Upper lobe of left lung (tissue), 4 donors: Measurements from ENCODE around the gene SEMA3E.

Experiments used
- POLR2A ChIP-seq, 4 donors: fragments of 450-650 bp; IDR thresholded peaks; one replicate each; pipeline ENCODE4 v1.5.1; 2016 to 2017; ENCODE audit warnings: antibody characterized with exemption in 4 of 4, mild to moderate bottlenecking in 2 of 4
- TF ChIP-seq, protein P1 (sequence below), 6 experiments: fragments of 450-650 bp in 4 of 6; fragments of 200-600 bp in 2 of 6; sonication (generic) in 2 of 6; IDR thresholded peaks; one replicate each; pipeline ENCODE4 v1.5.1; 2016 to 2019; ENCODE audit warnings: antibody characterized with exemption in 6 of 6

DNA sequence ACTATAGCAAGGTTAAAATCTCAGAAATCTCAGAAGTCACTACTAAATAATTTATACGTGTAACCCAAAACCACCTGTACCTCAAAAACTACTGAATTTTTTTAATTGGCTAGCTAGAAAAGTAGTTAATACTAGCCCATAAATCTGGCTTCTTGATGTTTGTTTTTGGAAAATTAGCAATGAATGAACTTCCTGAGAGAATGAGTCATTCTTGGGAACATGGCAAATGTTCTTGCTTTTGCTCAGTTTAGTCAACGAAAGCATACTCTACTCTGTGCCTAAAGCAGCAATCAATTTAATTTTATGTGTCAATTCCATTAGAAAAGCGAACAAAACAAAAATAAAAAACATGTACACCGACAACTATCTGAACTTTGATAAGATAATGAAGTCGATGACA is 69.2 kb downstream of the SEMA3E start:
- TF ChIP-seq, protein P1, sequence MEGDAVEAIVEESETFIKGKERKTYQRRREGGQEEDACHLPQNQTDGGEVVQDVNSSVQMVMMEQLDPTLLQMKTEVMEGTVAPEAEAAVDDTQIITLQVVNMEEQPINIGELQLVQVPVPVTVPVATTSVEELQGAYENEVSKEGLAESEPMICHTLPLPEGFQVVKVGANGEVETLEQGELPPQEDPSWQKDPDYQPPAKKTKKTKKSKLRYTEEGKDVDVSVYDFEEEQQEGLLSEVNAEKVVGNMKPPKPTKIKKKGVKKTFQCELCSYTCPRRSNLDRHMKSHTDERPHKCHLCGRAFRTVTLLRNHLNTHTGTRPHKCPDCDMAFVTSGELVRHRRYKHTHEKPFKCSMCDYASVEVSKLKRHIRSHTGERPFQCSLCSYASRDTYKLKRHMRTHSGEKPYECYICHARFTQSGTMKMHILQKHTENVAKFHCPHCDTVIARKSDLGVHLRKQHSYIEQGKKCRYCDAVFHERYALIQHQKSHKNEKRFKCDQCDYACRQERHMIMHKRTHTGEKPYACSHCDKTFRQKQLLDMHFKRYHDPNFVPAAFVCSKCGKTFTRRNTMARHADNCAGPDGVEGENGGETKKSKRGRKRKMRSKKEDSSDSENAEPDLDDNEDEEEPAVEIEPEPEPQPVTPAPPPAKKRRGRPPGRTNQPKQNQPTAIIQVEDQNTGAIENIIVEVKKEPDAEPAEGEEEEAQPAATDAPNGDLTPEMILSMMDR (IDR thresholded peaks at IDR 0.05) = no peak
- no peak for TF ChIP-seq POLR2A (IDR thresholded peaks at IDR 0.05)
